Right ventricle myocardium inferior (tissue), 1 donor: Measurements from ENCODE around the gene AVP. TPM values are rescaled to one million over a fixed set of nuclear protein-coding genes. Genes with fewer than 3 reads are reported as not detected.

Experiments
- ATAC-seq: fragments of 200-7000 bp; cut with Tn5 transposase; one replicate; pipeline ENCODE4 v1.9.1; 2020; ENCODE audit warnings: mild to moderate bottlenecking, moderate library complexity
- DNase-seq: peaks from one replicate; pipeline ENCODE4 v3.0.0; 2021; ENCODE audit errors: missing footprints
- intact Hi-C: fragments of 100-400 bp; cut with DNase I; formaldehyde crosslinking; loops from one replicate; pipeline ENCODE4 v1.11.0; 2022
- total RNA-seq: library from RNA; stranded (reverse); fragmentation: NEBNext Ultra II Directional; extraction: Animal tissue kit (Norgen Biotek cat#: 25700); gene quantifications from one replicate; pipeline ENCODE4 v1.2.1, GENCODE V29; 2021
- donor health status: DM: no; HTN: yes; CAD: no; lungs with severe emphysema.

The AVP gene
- total RNA-seq, 1 donor from 2014 or later: 0.84 TPM

DNA sequence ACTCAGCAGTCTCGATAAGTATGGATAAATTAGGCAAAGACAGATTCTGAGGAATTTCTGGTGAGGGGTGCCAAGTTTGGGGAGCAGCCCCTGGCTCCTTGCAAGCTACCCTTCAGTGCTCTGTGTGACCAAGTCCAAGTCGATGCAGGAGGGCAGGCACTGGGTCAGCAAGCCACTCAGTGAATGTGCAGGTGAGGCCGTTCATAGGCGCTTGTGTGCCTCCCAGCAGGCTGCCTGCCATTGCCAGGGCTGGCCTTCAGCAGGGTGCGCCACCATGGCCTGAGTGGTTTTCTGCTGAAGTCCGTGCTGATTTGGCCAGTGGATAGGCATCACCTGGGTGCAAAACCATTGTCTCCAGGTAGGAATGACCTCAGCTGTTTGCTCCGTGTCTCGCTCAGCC lies 44.4 kb downstream of the AVP start:
- DNase-seq (no peak), ATAC-seq (no peak)
- intact Hi-C loops: no loop called here

DNA sequence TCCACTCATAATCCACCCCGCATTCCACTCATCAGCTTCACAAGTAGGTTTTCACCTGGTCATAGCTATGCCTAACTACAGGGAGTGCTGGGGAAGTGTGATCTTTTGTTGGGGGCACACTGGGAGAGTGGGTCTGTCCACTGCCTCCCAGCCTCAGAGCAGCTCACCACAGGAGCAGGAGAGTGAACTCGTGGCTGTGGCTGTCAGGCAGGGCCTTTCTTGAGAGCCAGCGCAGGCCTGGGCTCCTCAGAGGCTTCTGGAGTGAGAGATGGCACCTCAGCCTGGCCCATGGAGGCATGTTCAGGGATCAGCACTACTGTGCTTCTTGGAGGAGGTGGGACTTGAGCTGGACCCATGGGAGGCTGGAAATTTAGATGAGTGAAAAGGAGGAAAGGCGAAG lies 45.1 kb downstream of the AVP start:
- intact Hi-C loops: no loop called here
- ATAC-seq: no peak
- no peak for DNase-seq

DNA sequence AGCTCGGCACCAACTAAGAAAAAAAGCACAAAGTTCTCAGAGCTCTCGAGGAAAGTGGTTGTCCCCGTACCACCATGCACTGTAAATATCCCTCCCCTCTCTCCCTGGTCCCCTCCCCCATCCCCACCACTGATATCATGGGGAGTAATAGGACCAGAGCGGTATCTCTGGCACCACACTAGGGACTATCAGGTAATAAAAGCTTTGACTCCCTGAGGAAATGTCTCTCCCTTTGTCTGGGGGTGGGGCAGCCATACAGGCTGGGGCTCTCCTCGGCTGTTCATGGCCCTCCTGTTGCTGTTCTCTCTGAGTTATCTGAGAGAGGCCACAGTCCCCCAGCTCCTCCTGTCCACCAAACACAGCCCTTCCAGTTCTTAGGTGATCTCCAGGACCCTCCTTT lies 46.1 kb downstream of the AVP start:
- intact Hi-C loops: no loop called here
- ATAC-seq (no peak), DNase-seq (no peak)

DNA sequence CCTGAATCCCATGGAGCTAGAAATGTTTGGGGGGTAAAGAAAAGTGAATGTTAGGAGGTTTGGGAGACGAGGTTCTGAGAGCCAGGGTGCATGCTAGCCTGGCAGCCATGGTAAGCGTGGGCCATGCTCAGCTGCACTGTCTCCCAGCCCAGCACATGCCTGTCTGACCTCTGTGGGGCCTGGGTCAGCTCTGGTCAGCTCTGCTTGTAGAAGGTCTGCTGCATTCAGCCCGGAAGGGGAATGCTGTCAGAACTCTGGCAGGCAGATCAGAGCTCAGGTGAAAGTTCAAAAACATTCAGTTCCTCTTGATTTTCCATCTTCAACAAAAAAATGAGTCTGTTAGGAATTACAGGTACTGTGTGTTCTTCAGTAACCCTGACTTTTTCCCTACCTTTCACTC lies 46.9 kb downstream of the AVP start:
- intact Hi-C loops: no loop called here

DNA sequence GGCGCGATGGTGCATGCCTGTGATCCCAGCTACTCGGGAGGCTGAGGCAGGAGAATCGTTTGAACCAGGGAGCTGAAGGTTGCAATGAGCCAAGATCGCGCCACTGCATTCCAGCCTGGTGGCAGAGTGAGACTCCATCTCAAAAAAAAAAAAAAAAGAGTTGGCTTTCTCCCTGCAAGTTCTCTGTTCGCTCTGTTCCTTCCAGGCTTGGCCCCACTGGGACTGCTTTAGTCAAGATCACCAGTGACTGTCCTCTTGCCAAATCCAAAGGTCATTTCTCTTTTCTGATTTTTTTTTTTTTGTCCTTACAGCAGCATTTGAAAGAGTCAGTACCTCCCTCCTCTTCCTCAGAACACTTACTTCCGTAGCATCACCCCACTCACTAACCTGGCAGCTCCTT lies 51.9 kb downstream of the AVP start:
- DNase-seq (peak; percentile 74), ATAC-seq (peak; percentile 54)
- intact Hi-C loops: no loop called here

More for the DNA sequence above, 46.9 kb downstream of the AVP start:
- ATAC-seq (no peak), DNase-seq (no peak)

Other genes with a start within 250 kb of the AVP start
- gene PCED1A, start 244.1 kb downstream of the AVP start, total RNA-seq: 10.7 TPM
- gene VPS16, start 244.0 kb downstream of the AVP start, total RNA-seq: 18.0 TPM
- 26.5 TPM for gene PTPRA, start 211.2 kb downstream of the AVP start, total RNA-seq
- not detected for gene GNRH2, start 41.1 kb downstream of the AVP start, total RNA-seq
- 52.2 TPM for gene MRPS26, start 38.7 kb downstream of the AVP start, total RNA-seq
- 0.54 TPM for gene OXT, start 13.1 kb downstream of the AVP start, total RNA-seq
- 27.9 TPM for gene FASTKD5, start 75.1 kb upstream of the AVP start, total RNA-seq
- gene UBOX5, start 75.1 kb upstream of the AVP start, total RNA-seq: 2.4 TPM
- gene LZTS3, start 88.8 kb upstream of the AVP start, total RNA-seq: 19.6 TPM
- gene DDRGK1, start 120.0 kb upstream of the AVP start, total RNA-seq: 36.5 TPM
- 21.4 TPM for gene ITPA, start 124.8 kb upstream of the AVP start, total RNA-seq
- 0.14 TPM for gene SLC4A11, start 154.5 kb upstream of the AVP start, total RNA-seq